ENCODE measurements around the gene PACRG.

DNA sequence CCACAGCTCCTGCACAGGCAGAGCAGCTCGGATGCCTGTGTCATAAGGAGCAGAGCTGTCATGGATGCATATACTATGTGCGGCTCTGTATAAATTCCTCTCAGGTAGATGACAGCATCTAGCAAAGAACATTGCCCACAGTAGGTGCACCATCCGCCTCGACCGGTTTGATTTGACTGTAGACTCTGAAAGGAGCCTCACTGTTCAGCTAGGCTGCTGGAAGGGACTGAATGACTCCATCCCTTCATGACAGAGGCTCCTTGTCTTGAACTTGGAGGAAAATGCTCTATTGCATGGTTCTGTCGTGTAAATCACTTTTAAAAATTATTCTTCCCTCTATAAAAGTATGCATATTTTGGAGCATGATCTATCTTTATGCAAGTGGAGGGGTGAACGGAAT is 557.9 kb downstream of the PACRG start:
- TF ChIP-seq CTCF (IDR thresholded peaks at IDR 0.05; ENCODE audit: extremely low read depth in 1 of 2, insufficient read depth in 1 of 2, low read depth in 1 of 2, low read length in 2 of 2) (no peak), POLR2AphosphoS5 (IDR thresholded peaks at IDR 0.05; ENCODE audit: insufficient read depth, low read depth, low read length) (no peak), EZH2 (IDR thresholded peaks at IDR 0.05; ENCODE audit: borderline replicate concordance, low read depth, low read length, severe bottlenecking) (no peak), MAX (IDR thresholded peaks at IDR 0.05; ENCODE audit: insufficient read depth, insufficient read length) (no peak), POLR2A (IDR thresholded peaks at IDR 0.05; ENCODE audit: low read depth, low read length) (no peak), MYC (IDR thresholded peaks at IDR 0.05; ENCODE audit: low read depth, low read length) (no peak), GATA2 (IDR thresholded peaks at IDR 0.05; ENCODE audit: insufficient read depth, insufficient read length, low read depth, low read length) (no peak)
